Measurements from ENCODE around the gene KCNMA1. TPM values are rescaled to one million over a fixed set of nuclear protein-coding genes. Genes with fewer than 3 reads are reported as not detected.

Gene KCNMA1
- total and polyA plus RNA-seq, 9 of the 15 experiments (the other 6 are each of a cell fraction or from before 2014, with no cell fraction given), result 0.01 to 0.95 (median 0.15) TPM; not detected in 4

DNA sequence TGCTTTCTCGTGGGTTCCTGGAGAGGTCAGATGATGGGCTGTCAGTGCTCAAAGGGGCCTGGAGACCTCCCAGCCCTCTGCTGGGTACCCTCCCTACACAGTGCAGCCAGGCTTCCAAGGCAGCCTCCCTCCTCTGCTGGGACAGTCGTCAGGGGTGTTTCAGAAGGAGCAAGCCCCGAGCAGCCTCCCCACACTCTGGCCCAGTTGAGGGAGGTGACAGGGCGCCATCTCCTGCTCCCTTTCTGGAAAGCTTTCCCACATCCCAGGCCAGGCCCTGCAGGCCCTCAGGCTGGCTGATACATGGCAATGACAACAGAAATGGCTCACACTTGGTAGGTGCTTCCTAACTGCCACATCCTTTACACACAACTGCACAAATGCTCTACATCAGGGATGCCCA is 32.1 kb downstream of the KCNMA1 start:
- ChIA-PET POLR2A (interaction anchor here (0.6 kb wide), 1 partner anchor 159 kb away, joined by 3 read pairs; no protein-coding TSS in a partner anchor), CTCF (ENCODE audit: low intra/inter-chr PET ratio) (no interaction called here)
- no peak overlapping the region for H3K4me3 ChIP-seq
- in situ Hi-C loops (cut with MboI), result no loop called here
- FAIRE-seq (no peak), DNase-seq (ENCODE audit: extremely low read depth in 1 of 4, low spot score in 3 of 4) (no peak), ATAC-seq (peak; percentile 56; the same call in 2 of the 3 replicates)
- H3K27ac ChIP-seq (ENCODE audit: extremely low read depth, low read depth, low read length), result no peak overlapping the region
- peak in 1 of 2 experiments; percentile 66; a peak in 2 of 4 replicates for TF ChIP-seq RAD21 (CRISPR knock-in tag; conservative IDR thresholded peaks at IDR 0.05 in 1 of 2, IDR thresholded peaks at IDR 0.05 in 1 of 2)
- peak; percentile 12; the same call in 1 of the 2 replicates for TF ChIP-seq STAG1 (CRISPR knock-in tag; IDR thresholded peaks at IDR 0.05; ENCODE audit: borderline replicate concordance)
- no peak for TF ChIP-seq ARHGAP35 (IDR thresholded peaks at IDR 0.05; ENCODE audit: partially characterized antibody)
- no peak for TF ChIP-seq HDAC6 (IDR thresholded peaks at IDR 0.05; ENCODE audit: low read depth, low read length)
- no peak for TF ChIP-seq SP2 (IDR thresholded peaks at IDR 0.05; ENCODE audit: extremely low read depth, low read depth, low read length, poor library complexity, severe bottlenecking)
- TF ChIP-seq, protein P1, sequence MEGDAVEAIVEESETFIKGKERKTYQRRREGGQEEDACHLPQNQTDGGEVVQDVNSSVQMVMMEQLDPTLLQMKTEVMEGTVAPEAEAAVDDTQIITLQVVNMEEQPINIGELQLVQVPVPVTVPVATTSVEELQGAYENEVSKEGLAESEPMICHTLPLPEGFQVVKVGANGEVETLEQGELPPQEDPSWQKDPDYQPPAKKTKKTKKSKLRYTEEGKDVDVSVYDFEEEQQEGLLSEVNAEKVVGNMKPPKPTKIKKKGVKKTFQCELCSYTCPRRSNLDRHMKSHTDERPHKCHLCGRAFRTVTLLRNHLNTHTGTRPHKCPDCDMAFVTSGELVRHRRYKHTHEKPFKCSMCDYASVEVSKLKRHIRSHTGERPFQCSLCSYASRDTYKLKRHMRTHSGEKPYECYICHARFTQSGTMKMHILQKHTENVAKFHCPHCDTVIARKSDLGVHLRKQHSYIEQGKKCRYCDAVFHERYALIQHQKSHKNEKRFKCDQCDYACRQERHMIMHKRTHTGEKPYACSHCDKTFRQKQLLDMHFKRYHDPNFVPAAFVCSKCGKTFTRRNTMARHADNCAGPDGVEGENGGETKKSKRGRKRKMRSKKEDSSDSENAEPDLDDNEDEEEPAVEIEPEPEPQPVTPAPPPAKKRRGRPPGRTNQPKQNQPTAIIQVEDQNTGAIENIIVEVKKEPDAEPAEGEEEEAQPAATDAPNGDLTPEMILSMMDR (IDR thresholded peaks at IDR 0.05 in 2 of 3, conservative IDR thresholded peaks at IDR 0.05 in 1 of 3; ENCODE audit: insufficient read depth in 2 of 3, low read depth in 1 of 3, low read length in 3 of 3), result peak in 1 of 3 experiments; percentile 45; a peak in 2 of 6 replicates
- TF ChIP-seq, protein P2, sequence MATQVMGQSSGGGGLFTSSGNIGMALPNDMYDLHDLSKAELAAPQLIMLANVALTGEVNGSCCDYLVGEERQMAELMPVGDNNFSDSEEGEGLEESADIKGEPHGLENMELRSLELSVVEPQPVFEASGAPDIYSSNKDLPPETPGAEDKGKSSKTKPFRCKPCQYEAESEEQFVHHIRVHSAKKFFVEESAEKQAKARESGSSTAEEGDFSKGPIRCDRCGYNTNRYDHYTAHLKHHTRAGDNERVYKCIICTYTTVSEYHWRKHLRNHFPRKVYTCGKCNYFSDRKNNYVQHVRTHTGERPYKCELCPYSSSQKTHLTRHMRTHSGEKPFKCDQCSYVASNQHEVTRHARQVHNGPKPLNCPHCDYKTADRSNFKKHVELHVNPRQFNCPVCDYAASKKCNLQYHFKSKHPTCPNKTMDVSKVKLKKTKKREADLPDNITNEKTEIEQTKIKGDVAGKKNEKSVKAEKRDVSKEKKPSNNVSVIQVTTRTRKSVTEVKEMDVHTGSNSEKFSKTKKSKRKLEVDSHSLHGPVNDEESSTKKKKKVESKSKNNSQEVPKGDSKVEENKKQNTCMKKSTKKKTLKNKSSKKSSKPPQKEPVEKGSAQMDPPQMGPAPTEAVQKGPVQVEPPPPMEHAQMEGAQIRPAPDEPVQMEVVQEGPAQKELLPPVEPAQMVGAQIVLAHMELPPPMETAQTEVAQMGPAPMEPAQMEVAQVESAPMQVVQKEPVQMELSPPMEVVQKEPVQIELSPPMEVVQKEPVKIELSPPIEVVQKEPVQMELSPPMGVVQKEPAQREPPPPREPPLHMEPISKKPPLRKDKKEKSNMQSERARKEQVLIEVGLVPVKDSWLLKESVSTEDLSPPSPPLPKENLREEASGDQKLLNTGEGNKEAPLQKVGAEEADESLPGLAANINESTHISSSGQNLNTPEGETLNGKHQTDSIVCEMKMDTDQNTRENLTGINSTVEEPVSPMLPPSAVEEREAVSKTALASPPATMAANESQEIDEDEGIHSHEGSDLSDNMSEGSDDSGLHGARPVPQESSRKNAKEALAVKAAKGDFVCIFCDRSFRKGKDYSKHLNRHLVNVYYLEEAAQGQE (IDR thresholded peaks at IDR 0.05; ENCODE audit: borderline replicate concordance), result peak; percentile 33; the same call in 1 of the 2 replicates
- TF ChIP-seq, protein P2 (CRISPR knock-in tag; IDR thresholded peaks at IDR 0.05; ENCODE audit: low read depth), result no peak
- BruUV-seq (replicated peaks), result no TSS peak
- H3K79me2 ChIP-seq (ENCODE audit: control insufficient read depth, insufficient read depth, low read length), result no peaks in the 10 kb centered on the region
- H3K9ac ChIP-seq (ENCODE audit: insufficient read depth in 1 of 2, low read depth in 2 of 2, low read length in 2 of 2), result no peak overlapping the region
- 0% methylated on average over 3 of the region's 4 CpGs for WGBS (ENCODE audit: insufficient coverage, low coverage, missing lambda C conversion rate)
- H3K9me3 ChIP-seq (replicated peaks; ENCODE audit: control insufficient read depth, insufficient read depth, low read depth, low read length), result no peaks in the 10 kb centered on the region
- no peaks in the 10 kb centered on the region for H3K4me1 ChIP-seq (replicated peaks in 1 of 2; ENCODE audit: control insufficient read depth in 2 of 2, insufficient read depth in 2 of 2, low read length in 2 of 2)
- no peaks in the 10 kb centered on the region for H3K9me1 ChIP-seq (ENCODE audit: control insufficient read depth, insufficient read depth, low read length)
- no peak overlapping the region for H2AFZ ChIP-seq (ENCODE audit: low read depth, low read length)
- H3K36me3 ChIP-seq (ENCODE audit: control insufficient read depth, insufficient read depth, low read length), result no peaks in the 10 kb centered on the region
- intact Hi-C loops (cut with micrococcal nuclease), result no loop called here
- no peak overlapping the region for H3K4me2 ChIP-seq (ENCODE audit: insufficient read depth, low read length)
- peaks cover 13 to 53% of the 10 kb centered on the region in 2 experiments; a peak in 4 of 5 replicates for H3K27me3 ChIP-seq (ENCODE audit: control insufficient read depth in 2 of 2, insufficient read depth in 2 of 2, low read length in 2 of 2)
- H4K20me1 ChIP-seq (replicated peaks; ENCODE audit: control insufficient read depth, insufficient read depth, low read length), result peaks cover 3% of the 10 kb centered on the region; the same call in 1 of the 2 replicates
